Thyroid gland (tissue), 4 donors: ENCODE results near the gene SMCHD1. TPM values are rescaled to one million over a fixed set of nuclear protein-coding genes. Genes with fewer than 3 reads are reported as not detected.

Experiments used
- DNase-seq, 2 donors: peaks; one replicate each; pipeline ENCODE4 v3.0.0-alpha.2; 2019
- H3K27ac ChIP-seq, 3 donors: fragments of 200-600 bp; sonication (generic); 1 replicate in 2 of 3; 2 replicates in 1 of 3; pipeline ENCODE4 v1.5.1; 2016 to 2019; ENCODE audit warnings: mild to moderate bottlenecking in 1 of 3, moderate library complexity in 1 of 3
- H3K27me3 ChIP-seq: fragments of 200-600 bp; sonication (generic); one replicate; pipeline ENCODE4 v1.5.1; 2019
- H3K36me3 ChIP-seq, 2 donors: fragments of 200-600 bp; sonication (generic); one replicate each; pipeline ENCODE4 v1.5.1; 2016 to 2019
- H3K4me1 ChIP-seq, 2 donors: fragments of 200-600 bp; sonication (generic); one replicate each; pipeline ENCODE4 v1.5.1; 2017 to 2019
- H3K4me3 ChIP-seq, 3 donors: fragments of 200-600 bp; sonication (generic); replicated peaks in 1 of 3; 1 replicate in 2 of 3; 2 replicates in 1 of 3; pipeline ENCODE4 v1.5.1; 2016; ENCODE audit warnings: mild to moderate bottlenecking in 1 of 3
- H3K9me3 ChIP-seq: fragments of 200-600 bp; sonication (generic); one replicate; pipeline ENCODE4 v1.5.1; 2017
- POLR2A ChIP-seq, 2 donors: fragments of 450-650 bp; IDR thresholded peaks; one replicate each; pipeline ENCODE4 v1.6.1; 2017; ENCODE audit warnings: antibody characterized with exemption in 2 of 2, mild to moderate bottlenecking in 2 of 2, moderate library complexity in 1 of 2
- WGBS, 2 donors: methylation state at CpG; one replicate each; pipeline ENCODE4 v1.1.5; 2017; 5-methylcytosine and 5-hydroxymethylcytosine counted together
- intact Hi-C: fragments of 100-400 bp; cut with DNase I; formaldehyde crosslinking; loops from one replicate; pipeline ENCODE4 v1.15.1; 2023
- total RNA-seq, 4 donors: library from RNA; depleted of rRNA; stranded (reverse); fragments of >200 nt; gene quantifications; one replicate each; pipeline ENCODE4 v1.2.3, GENCODE V29; 2016
- TF ChIP-seq, protein P1 (sequence below), 6 experiments: fragments of 200-600 bp in 3 of 6; fragments of 450-650 bp in 3 of 6; sonication (generic) in 3 of 6; IDR thresholded peaks; one replicate each; pipeline ENCODE4 v1.5.1; 2016 to 2019; ENCODE audit warnings: antibody characterized with exemption in 6 of 6, mild to moderate bottlenecking in 2 of 6, inconsistent platforms in 1 of 6, moderate library complexity in 1 of 6

The SMCHD1 gene
- total RNA-seq, 4 donors from 2014 or later: 70.7 to 125 (median 76.8) TPM

DNA sequence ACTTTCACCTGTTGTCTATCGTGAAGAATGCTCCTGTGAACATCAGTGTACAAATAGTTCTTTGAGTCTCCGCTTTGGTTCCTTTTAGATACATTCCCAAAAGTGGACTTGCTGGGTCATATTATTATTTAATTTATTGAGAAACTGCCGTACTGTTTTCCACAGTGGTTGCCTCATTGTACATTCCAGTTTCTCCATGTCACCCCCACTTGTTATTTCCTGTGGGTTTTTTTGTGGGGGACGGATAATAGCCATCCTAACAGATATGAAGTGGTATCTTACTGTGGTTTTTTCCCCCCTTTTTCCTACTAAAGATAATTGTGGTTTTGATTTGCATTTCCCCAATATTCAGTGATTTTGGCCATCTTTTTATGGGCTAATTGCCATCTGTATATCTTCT is 53.8 kb downstream of the SMCHD1 start:
- 73 to 75% methylated on average over 4 of the region's 4 CpGs for WGBS, 2 donors
- intact Hi-C loops: no loop called here
- DNase-seq: no peak
- no peak overlapping the region for H3K4me3 ChIP-seq
- no peaks in the 10 kb centered on the region for H3K27me3 ChIP-seq
- no peak for TF ChIP-seq POLR2A (IDR thresholded peaks at IDR 0.05)
- TF ChIP-seq, protein P1, sequence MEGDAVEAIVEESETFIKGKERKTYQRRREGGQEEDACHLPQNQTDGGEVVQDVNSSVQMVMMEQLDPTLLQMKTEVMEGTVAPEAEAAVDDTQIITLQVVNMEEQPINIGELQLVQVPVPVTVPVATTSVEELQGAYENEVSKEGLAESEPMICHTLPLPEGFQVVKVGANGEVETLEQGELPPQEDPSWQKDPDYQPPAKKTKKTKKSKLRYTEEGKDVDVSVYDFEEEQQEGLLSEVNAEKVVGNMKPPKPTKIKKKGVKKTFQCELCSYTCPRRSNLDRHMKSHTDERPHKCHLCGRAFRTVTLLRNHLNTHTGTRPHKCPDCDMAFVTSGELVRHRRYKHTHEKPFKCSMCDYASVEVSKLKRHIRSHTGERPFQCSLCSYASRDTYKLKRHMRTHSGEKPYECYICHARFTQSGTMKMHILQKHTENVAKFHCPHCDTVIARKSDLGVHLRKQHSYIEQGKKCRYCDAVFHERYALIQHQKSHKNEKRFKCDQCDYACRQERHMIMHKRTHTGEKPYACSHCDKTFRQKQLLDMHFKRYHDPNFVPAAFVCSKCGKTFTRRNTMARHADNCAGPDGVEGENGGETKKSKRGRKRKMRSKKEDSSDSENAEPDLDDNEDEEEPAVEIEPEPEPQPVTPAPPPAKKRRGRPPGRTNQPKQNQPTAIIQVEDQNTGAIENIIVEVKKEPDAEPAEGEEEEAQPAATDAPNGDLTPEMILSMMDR (IDR thresholded peaks at IDR 0.05): no peak
- H3K4me1 ChIP-seq: no peaks in the 10 kb centered on the region
- H3K36me3 ChIP-seq: peaks cover 13 to 25% of the 10 kb centered on the region in 2 donors
- no peak overlapping the region for H3K27ac ChIP-seq
- no peaks in the 10 kb centered on the region for H3K9me3 ChIP-seq

DNA sequence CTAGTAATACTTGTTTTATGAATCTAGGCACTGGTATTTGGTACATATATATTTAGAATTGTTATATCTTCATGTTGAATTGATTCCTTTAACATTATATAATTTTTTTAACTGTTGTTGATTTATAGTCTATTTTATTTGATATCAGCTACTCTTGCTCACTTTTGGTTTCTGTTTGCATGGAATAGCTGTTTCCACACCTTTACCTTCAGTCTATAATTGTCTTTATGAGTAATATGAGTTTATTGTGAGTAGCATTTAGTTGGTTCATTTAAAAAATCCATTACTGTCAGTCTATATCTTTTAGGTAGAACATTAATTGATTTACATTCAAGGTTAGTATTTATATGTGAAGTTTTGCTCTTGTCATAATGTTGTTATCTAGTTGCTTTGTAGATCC is 58.6 kb downstream of the SMCHD1 start:
- TF ChIP-seq POLR2A (IDR thresholded peaks at IDR 0.05): no peak
- TF ChIP-seq, protein P1 (IDR thresholded peaks at IDR 0.05): no peak
- H3K27ac ChIP-seq: no peak overlapping the region
- H3K4me3 ChIP-seq: no peak overlapping the region
- DNase-seq: no peak
- H3K27me3 ChIP-seq: no peaks in the 10 kb centered on the region
- H3K4me1 ChIP-seq: peaks cover 10% of the 10 kb centered on the region in 2 donors
- peaks cover 0 to 16% of the 10 kb centered on the region in 2 donors for H3K36me3 ChIP-seq
- no peaks in the 10 kb centered on the region for H3K9me3 ChIP-seq
- intact Hi-C loops: no loop called here

DNA sequence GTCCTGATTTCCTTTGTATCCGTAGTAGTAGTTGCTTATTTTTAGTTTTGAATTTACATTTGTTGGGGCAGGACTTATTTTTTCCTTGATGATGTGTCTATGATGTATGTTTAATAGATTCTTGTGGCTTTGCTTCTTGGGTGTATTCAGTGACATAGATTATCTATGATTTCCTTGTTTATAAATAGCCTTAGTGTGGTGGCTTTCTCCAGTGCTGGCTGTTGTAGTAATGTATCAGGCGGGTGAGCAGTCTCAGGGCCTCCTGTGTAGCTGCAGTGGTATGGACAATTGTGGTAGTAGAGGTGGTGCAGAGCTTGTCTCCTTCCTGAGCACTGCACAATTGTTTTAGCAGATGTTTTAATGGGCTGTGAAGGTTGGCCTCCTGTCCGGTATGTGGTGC is 60.5 kb downstream of the SMCHD1 start:
- Histone ChIP-seq H3K4me3 (no peak overlapping the region), H3K36me3 (peaks cover 0 to 17% of the 10 kb centered on the region in 2 donors), H3K9me3 (no peaks in the 10 kb centered on the region), H3K27me3 (no peaks in the 10 kb centered on the region), H3K4me1 (peaks cover 10% of the 10 kb centered on the region in 2 donors), H3K27ac (no peak overlapping the region)
- WGBS, 2 donors: 93 to 100% methylated on average over 3 of the region's 3 CpGs
- no peak for DNase-seq
- intact Hi-C loops: no loop called here
- TF ChIP-seq, protein P1 (IDR thresholded peaks at IDR 0.05): no peak
- no peak for TF ChIP-seq POLR2A (IDR thresholded peaks at IDR 0.05)

DNA sequence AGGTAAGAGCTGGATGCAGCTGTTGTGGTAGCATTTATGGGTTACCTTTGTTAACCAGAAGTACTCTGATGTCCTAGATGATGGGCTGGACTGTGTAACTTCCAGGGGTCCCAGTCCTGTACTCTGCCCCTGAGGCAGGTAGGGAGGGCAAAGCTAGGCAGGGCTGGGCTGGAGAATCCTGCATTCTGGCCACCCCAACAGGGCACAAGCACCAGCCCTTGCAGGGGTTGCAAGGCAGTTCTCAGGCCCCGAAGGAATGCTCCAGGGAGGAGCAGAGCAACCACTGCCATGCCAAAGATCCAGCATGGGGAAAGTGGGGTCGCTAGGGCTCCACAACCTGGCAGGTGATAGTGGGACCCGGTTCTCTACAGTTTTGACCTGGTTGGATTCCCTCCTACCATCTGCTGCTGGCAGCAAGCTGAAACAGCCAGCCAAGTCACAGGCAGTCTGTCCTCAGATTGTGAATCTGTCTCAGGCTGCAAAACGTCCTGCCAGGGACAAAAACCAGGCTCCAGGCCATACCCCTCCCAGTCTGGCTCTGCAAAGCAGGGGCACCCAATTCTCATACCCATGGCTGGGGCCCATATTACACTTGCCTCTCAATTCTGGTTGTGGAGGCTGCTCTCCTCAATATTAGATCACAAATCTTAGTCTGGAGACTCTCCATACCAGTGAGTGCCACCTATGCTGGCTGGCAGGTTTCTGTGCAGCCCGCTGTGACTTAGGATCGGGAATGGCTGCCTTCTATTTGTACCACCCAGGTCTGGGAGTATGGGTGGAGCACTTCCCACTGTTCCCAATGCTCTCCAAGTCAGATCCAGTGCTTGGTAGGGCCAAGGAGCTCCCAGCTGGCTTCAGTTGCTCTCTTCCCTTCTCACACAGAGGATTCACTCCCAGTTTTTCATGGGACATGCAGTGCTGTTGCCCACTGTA is 61.1 kb downstream of the SMCHD1 start:
- peaks cover 0 to 17% of the 10 kb centered on the region in 2 donors for H3K36me3 ChIP-seq
- H3K4me3 ChIP-seq: no peak overlapping the region
- WGBS, 2 donors: 82 to 91% methylated on average over 6 of the region's 6 CpGs
- H3K9me3 ChIP-seq: no peaks in the 10 kb centered on the region
- TF ChIP-seq, protein P1 (IDR thresholded peaks at IDR 0.05): no peak
- no peak for TF ChIP-seq POLR2A (IDR thresholded peaks at IDR 0.05)
- H3K27me3 ChIP-seq: no peaks in the 10 kb centered on the region
- no peak for DNase-seq
- H3K4me1 ChIP-seq: peaks cover 10% of the 10 kb centered on the region in 2 donors
- peak overlapping the region; percentile 37 to 61 (median 43) for H3K27ac ChIP-seq
- intact Hi-C loops: no loop called here

DNA sequence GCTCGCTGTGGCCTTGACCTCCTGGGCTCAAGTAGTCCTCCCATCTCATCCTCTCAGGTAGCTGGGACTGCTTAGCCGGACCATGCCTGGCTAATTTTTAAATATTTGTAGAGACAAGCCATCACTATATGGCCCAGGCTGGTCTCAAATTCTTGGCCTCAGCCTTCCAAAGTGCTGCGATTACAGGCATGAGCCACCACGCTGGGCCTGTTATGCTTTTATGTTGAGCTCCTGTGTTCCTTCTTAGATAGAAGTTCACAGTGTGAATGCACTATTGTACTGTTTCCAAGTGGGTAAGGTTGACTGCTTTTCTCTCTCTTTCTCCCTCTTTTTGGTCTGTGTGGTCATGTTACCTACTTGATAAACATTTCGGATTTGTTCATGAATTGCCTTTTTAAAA is 61.9 kb downstream of the SMCHD1 start:
- Histone ChIP-seq H3K4me3 (no peak overlapping the region), H3K27ac (peak overlapping the region; percentile 37 to 61 (median 43)), H3K9me3 (no peaks in the 10 kb centered on the region), H3K27me3 (no peaks in the 10 kb centered on the region), H3K36me3 (peaks cover 0 to 16% of the 10 kb centered on the region in 2 donors), H3K4me1 (peaks cover 10% of the 10 kb centered on the region in 2 donors)
- intact Hi-C loops: no loop called here
- peak; percentile 51 to 60 for DNase-seq
- WGBS, 2 donors: 50 to 55% methylated on average over 5 of the region's 5 CpGs
- no peak for TF ChIP-seq POLR2A (IDR thresholded peaks at IDR 0.05)
- TF ChIP-seq, protein P1 (IDR thresholded peaks at IDR 0.05): peak in 1 of 6 experiments; percentile 8
